ENCODE results near the gene QSER1.
A peak's percentile ranks its signal among the peaks of the same experiment; 100 is the strongest.

QSER1 gene

GRCh38 chr11:32990481-32990880 lies 97.9 kb downstream of the QSER1 start:
- DNase-seq (ENCODE audit: low read depth in 2 of 2): no peak
- H3K4me3 ChIP-seq (replicated peaks in 1 of 2; ENCODE audit: low read depth in 2 of 2, low read length in 2 of 2): no peak overlapping the region
- TF ChIP-seq CTCF (IDR thresholded peaks at IDR 0.05; ENCODE audit: low read depth, low read length): no peak

- DNase-seq (ENCODE audit: low read depth in 2 of 2): no peak
- no peak for TF ChIP-seq CTCF (IDR thresholded peaks at IDR 0.05; ENCODE audit: low read depth, low read length)
- H3K4me3 ChIP-seq (replicated peaks in 1 of 2; ENCODE audit: low read depth in 2 of 2, low read length in 2 of 2): no peak overlapping the region
These were observed 98.8 kb downstream of the QSER1 start for GRCh38 chr11:32991427-32991826.

GRCh38 chr11:32991898-32992297 lies 99.3 kb downstream of the QSER1 start:
- no peak overlapping the region for H3K4me3 ChIP-seq (replicated peaks in 1 of 2; ENCODE audit: low read depth in 2 of 2, low read length in 2 of 2)
- TF ChIP-seq CTCF (IDR thresholded peaks at IDR 0.05; ENCODE audit: low read depth, low read length): no peak
- no peak for DNase-seq (ENCODE audit: low read depth in 2 of 2)

DNA sequence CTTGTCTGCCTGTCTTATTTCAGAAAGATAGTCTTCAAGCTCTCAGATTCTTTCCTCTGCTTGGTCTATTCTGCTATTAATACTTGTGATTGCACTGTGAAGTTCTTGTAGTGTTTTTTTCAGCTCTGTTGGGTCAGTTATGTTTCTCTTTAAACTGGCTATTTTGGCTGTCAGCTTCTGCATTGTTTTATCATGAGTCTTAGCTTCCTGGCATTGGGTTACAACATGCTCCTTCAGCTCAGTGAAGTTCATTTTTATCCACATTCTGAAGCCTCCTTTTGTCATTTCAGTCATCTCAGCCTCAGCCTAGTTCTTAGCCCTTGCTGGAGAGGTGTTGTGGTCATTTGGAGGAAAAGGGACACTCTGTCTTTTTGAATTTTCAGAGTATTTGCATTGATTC lies 107.6 kb downstream of the QSER1 start:
- peak; percentile 89 to 90 for DNase-seq (ENCODE audit: low read depth in 2 of 2)
- H3K4me3 ChIP-seq (replicated peaks in 1 of 2; ENCODE audit: low read depth in 2 of 2, low read length in 2 of 2): no peak overlapping the region
- no peak for TF ChIP-seq CTCF (IDR thresholded peaks at IDR 0.05; ENCODE audit: low read depth, low read length)

- DNase-seq (ENCODE audit: low read depth in 2 of 2): no peak
- H3K4me3 ChIP-seq (replicated peaks in 1 of 2; ENCODE audit: low read depth in 2 of 2, low read length in 2 of 2): no peak overlapping the region
- TF ChIP-seq CTCF (IDR thresholded peaks at IDR 0.05; ENCODE audit: low read depth, low read length): no peak
These were observed 108.7 kb downstream of the QSER1 start for GRCh38 chr11:33001281-33001680.

GRCh38 chr11:33001751-33002542 lies 109.3 kb downstream of the QSER1 start:
- no peak overlapping the region for H3K4me3 ChIP-seq (replicated peaks in 1 of 2; ENCODE audit: low read depth in 2 of 2, low read length in 2 of 2)
- DNase-seq (ENCODE audit: low read depth in 2 of 2): no peak
- TF ChIP-seq CTCF (IDR thresholded peaks at IDR 0.05; ENCODE audit: low read depth, low read length): no peak

GRCh38 chr11:33005175-33005574 lies 112.6 kb downstream of the QSER1 start:
- DNase-seq (ENCODE audit: low read depth in 2 of 2): no peak
- TF ChIP-seq CTCF (IDR thresholded peaks at IDR 0.05; ENCODE audit: low read depth, low read length): no peak
- no peak overlapping the region for H3K4me3 ChIP-seq (replicated peaks in 1 of 2; ENCODE audit: low read depth in 2 of 2, low read length in 2 of 2)
